ENCODE data around the gene RBCK1. TPM values are rescaled to one million over a fixed set of nuclear protein-coding genes. Genes with fewer than 3 reads are reported as not detected.

The RBCK1 gene
- total RNA-seq, 1 experiment from 2014 or later = 115 TPM

GRCh38 chr20:373171-373890, 34.8 kb upstream of the RBCK1 start:
- CTCF ChIA-PET = no interaction called here
- peaks cover 58% of the 10 kb centered on the region for H3K4me1 ChIP-seq (ENCODE audit: insufficient read depth, low read length)
- peak overlapping the region; percentile 92 for H3K27ac ChIP-seq (ENCODE audit: low read length)
- no peaks in the 10 kb centered on the region for H4K20me1 ChIP-seq (ENCODE audit: low read length)
- POLR2A ChIA-PET (ENCODE audit: unreplicated experiment) = no interaction called here
- H3K27me3 ChIP-seq (ENCODE audit: low read length) = no peaks in the 10 kb centered on the region
- H3K4me2 ChIP-seq (ENCODE audit: low read length) = no peak overlapping the region
- H3K36me3 ChIP-seq (ENCODE audit: low read depth, low read length) = no peaks in the 10 kb centered on the region
- H3K9me2 ChIP-seq (replicated peaks; ENCODE audit: low read length) = no peaks in the 10 kb centered on the region
- no peaks in the 10 kb centered on the region for H3K9me3 ChIP-seq (ENCODE audit: low read length)
- H3K79me2 ChIP-seq (ENCODE audit: low read length) = no peaks in the 10 kb centered on the region
- ATAC-seq = no peak
- no peaks in the 10 kb centered on the region for H3F3A ChIP-seq (ENCODE audit: low read length, unreplicated experiment)
- BruUV-seq (replicated peaks) = no TSS peak
- H3K4me3 ChIP-seq (ENCODE audit: low read length) = no peak overlapping the region
- H2AFZ ChIP-seq (ENCODE audit: low read length) = no peak overlapping the region
- peak; percentile 48 for DNase-seq
- intact Hi-C loops (cut with micrococcal nuclease) = no loop called here
- TF ChIP-seq EZH2phosphoT487 (IDR thresholded peaks at IDR 0.05; ENCODE audit: borderline replicate concordance, low read length) (no peak), EZH2 (IDR thresholded peaks at IDR 0.05; ENCODE audit: low read length, unreplicated experiment) (no peak)
- TF ChIP-seq, protein P1, sequence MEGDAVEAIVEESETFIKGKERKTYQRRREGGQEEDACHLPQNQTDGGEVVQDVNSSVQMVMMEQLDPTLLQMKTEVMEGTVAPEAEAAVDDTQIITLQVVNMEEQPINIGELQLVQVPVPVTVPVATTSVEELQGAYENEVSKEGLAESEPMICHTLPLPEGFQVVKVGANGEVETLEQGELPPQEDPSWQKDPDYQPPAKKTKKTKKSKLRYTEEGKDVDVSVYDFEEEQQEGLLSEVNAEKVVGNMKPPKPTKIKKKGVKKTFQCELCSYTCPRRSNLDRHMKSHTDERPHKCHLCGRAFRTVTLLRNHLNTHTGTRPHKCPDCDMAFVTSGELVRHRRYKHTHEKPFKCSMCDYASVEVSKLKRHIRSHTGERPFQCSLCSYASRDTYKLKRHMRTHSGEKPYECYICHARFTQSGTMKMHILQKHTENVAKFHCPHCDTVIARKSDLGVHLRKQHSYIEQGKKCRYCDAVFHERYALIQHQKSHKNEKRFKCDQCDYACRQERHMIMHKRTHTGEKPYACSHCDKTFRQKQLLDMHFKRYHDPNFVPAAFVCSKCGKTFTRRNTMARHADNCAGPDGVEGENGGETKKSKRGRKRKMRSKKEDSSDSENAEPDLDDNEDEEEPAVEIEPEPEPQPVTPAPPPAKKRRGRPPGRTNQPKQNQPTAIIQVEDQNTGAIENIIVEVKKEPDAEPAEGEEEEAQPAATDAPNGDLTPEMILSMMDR (conservative IDR thresholded peaks at IDR 0.05; ENCODE audit: low read depth, low read length) = no peak
- H3K9ac ChIP-seq (ENCODE audit: low read length) = no peak overlapping the region; the same call in 1 of the 2 replicates

DNA sequence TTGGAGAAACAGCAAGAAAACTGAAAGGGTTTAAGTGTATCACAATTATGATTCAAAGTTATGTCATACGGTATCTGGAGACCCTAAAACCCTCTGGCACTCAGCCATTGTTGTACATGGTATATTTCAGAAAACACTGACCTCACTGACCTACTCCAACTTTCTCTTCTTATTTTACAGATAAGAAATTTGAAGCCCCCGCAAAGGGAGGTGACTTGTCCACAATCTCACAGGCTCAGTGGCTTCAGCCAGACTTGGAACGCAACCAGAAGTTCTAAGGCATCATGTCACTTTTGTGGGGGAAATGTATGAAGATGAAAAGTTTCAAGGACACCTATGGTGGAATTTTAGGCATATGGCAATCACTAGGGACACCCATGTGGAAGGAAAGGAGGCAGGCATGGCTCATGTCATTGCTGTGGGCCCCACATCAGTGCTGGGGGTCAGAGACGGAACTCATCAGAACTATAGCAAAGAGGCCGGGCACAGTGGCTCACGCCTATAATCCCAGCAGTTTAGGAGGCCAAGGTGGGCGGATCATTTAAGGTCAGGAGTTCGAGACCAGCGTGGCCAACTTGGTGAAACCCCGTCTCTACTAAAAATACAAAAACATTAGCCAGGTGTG, 32.7 kb upstream of the RBCK1 start:
- no peaks in the 10 kb centered on the region for H4K20me1 ChIP-seq (ENCODE audit: low read length)
- DNase-seq = no peak
- intact Hi-C loops (cut with micrococcal nuclease) = no loop called here
- H3K9me2 ChIP-seq (replicated peaks; ENCODE audit: low read length) = no peaks in the 10 kb centered on the region
- no peaks in the 10 kb centered on the region for H3F3A ChIP-seq (ENCODE audit: low read length, unreplicated experiment)
- no peak for ATAC-seq
- CTCF ChIA-PET = no interaction called here
- BruUV-seq (replicated peaks) = no TSS peak
- H3K79me2 ChIP-seq (ENCODE audit: low read length) = peaks cover 12% of the 10 kb centered on the region
- no peaks in the 10 kb centered on the region for H3K27me3 ChIP-seq (ENCODE audit: low read length)
- no peaks in the 10 kb centered on the region for H3K9me3 ChIP-seq (ENCODE audit: low read length)
- no peak overlapping the region for H3K4me3 ChIP-seq (ENCODE audit: low read length)
- no peaks in the 10 kb centered on the region for H3K36me3 ChIP-seq (ENCODE audit: low read depth, low read length)
- H3K4me1 ChIP-seq (ENCODE audit: insufficient read depth, low read length) = peaks cover 56% of the 10 kb centered on the region
- no peak for TF ChIP-seq EZH2 (IDR thresholded peaks at IDR 0.05; ENCODE audit: low read length, unreplicated experiment)
- TF ChIP-seq, protein P1 (conservative IDR thresholded peaks at IDR 0.05; ENCODE audit: low read depth, low read length) = no peak
- TF ChIP-seq EZH2phosphoT487 (IDR thresholded peaks at IDR 0.05; ENCODE audit: borderline replicate concordance, low read length) = no peak
- no peak overlapping the region for H3K9ac ChIP-seq (ENCODE audit: low read length)
- POLR2A ChIA-PET (ENCODE audit: unreplicated experiment) = no interaction called here
- H3K27ac ChIP-seq (ENCODE audit: low read length) = no peak overlapping the region
- no peak overlapping the region for H2AFZ ChIP-seq (ENCODE audit: low read length)
- no peak overlapping the region for H3K4me2 ChIP-seq (ENCODE audit: low read length)

- ATAC-seq (no peak), DNase-seq (no peak)
- Histone ChIP-seq H3K79me2 (ENCODE audit: low read length) (peaks cover 18% of the 10 kb centered on the region), H3K4me2 (ENCODE audit: low read length) (no peak overlapping the region), H3F3A (ENCODE audit: low read length, unreplicated experiment) (no peaks in the 10 kb centered on the region), H2AFZ (ENCODE audit: low read length) (no peak overlapping the region), H3K9me2 (replicated peaks; ENCODE audit: low read length) (no peaks in the 10 kb centered on the region), H3K4me1 (ENCODE audit: insufficient read depth, low read length) (peaks cover 49% of the 10 kb centered on the region), H3K27ac (ENCODE audit: low read length) (no peak overlapping the region), H3K27me3 (ENCODE audit: low read length) (no peaks in the 10 kb centered on the region), H3K9me3 (ENCODE audit: low read length) (no peaks in the 10 kb centered on the region), H3K9ac (ENCODE audit: low read length) (no peak overlapping the region), H3K36me3 (ENCODE audit: low read depth, low read length) (no peaks in the 10 kb centered on the region), H4K20me1 (ENCODE audit: low read length) (no peaks in the 10 kb centered on the region), H3K4me3 (ENCODE audit: low read length) (no peak overlapping the region)
- no TSS peak for BruUV-seq (replicated peaks)
- ChIA-PET CTCF (no interaction called here), POLR2A (ENCODE audit: unreplicated experiment) (no interaction called here)
- intact Hi-C loops (cut with micrococcal nuclease) = no loop called here
- TF ChIP-seq, protein P1 (conservative IDR thresholded peaks at IDR 0.05; ENCODE audit: low read depth, low read length) = no peak
- TF ChIP-seq EZH2 (IDR thresholded peaks at IDR 0.05; ENCODE audit: low read length, unreplicated experiment) (no peak), EZH2phosphoT487 (IDR thresholded peaks at IDR 0.05; ENCODE audit: borderline replicate concordance, low read length) (no peak)
Observed at GRCh38 chr20:376089-376488, 32.0 kb upstream of the RBCK1 start.
